Psoas muscle (tissue), 8 donors: ENCODE measurements around the gene ITFG2. TPM values are rescaled to one million over a fixed set of nuclear protein-coding genes. Genes with fewer than 3 reads are reported as not detected.

ENCODE experiments used
- ATAC-seq, 4 donors: fragments of 200-7000 bp; cut with Tn5 transposase; one replicate each; pipeline ENCODE4 v1.9.1; 2020; ENCODE audit warnings: moderate library complexity in 3 of 4, mild to moderate bottlenecking in 2 of 4
- DNase-seq, 2 donors: peaks; one replicate each; pipeline ENCODE4 v3.0.0-alpha.2; 2020
- H3K27ac ChIP-seq: fragments of 200-600 bp; one replicate; pipeline ENCODE4 v1.8.0; 2022
- H3K27me3 ChIP-seq, 3 donors: fragments of 200-600 bp in 1 of 3; one replicate each; pipeline versions ENCODE4 v1.6.1 to v1.8.0; 2013 to 2022; ENCODE audit warnings: low read length in 2 of 3, mild to moderate bottlenecking in 2 of 3, moderate library complexity in 1 of 3; ENCODE audit not compliant: insufficient read depth in 3 of 3
- H3K36me3 ChIP-seq, 2 donors: fragments of 200-600 bp in 1 of 2; one replicate each; pipeline versions ENCODE4 v1.6.1 to v1.8.0; 2013 to 2022; ENCODE audit warnings: low read depth in 1 of 2, mild to moderate bottlenecking in 1 of 2, moderate library complexity in 1 of 2; ENCODE audit not compliant: insufficient read depth in 1 of 2
- H3K4me1 ChIP-seq: fragments of 200-600 bp; one replicate; pipeline ENCODE4 v1.8.0; 2022
- H3K4me3 ChIP-seq: fragments of 200-600 bp; one replicate; pipeline ENCODE4 v1.8.0; 2022; ENCODE audit warnings: mild to moderate bottlenecking
- H3K9me3 ChIP-seq: fragments of 200-600 bp; one replicate; pipeline ENCODE4 v1.8.0; 2022
- WGBS, 3 donors: extraction: QIAGEN DNeasy Blood & Tissue Kit; methylation state at CpG; one replicate each; pipeline versions ENCODE4 v1.1.6 to v1.1.7; 2013; 5-methylcytosine and 5-hydroxymethylcytosine counted together
- intact Hi-C, 2 donors: fragments of 100-400 bp; cut with DNase I; formaldehyde crosslinking; loops; one replicate each; pipeline versions ENCODE4 v1.11.0 to v1.14.2; 2022
- polyA plus RNA-seq, 3 donors: library from polyadenylated mRNA; stranded (reverse); fragments of 200-250 nt; gene quantifications; one replicate each; pipeline ENCODE4 v1.2.3, GENCODE V29; 2013
- total RNA-seq, 4 donors: library from RNA; stranded (reverse); fragmentation: NEBNext Ultra II Directional in 2 of 4; extraction: Animal tissue kit (Norgen Biotek cat#: 25700) in 2 of 4; gene quantifications; one replicate each; pipeline versions ENCODE4 v1.2.1 to v1.2.4, GENCODE V29; 2021 to 2023
- TF ChIP-seq, protein P1 (sequence below): fragments of 200-600 bp; IDR thresholded peaks from one replicate; pipeline ENCODE4 v1.8.0; 2022; ENCODE audit warnings: antibody characterized with exemption
- donor health status: healthy with polysubstance abuse.
- donor health status: DM: no; HTN: no; CAD: no; lungs with moderate emphysema.
- donor health status: Bipolar disorder and iron deficiency.
- donor health status: healthy.
- donor health status: DM: yes; HTN: yes; CAD: no.
- donor health status: DM: no; HTN: no; CAD: no.
- donor health status: DM: no; HTN: no; CAD: no.
- donor health status: DM: yes; HTN: yes; CAD: no.

The ITFG2 gene
- total and polyA plus RNA-seq, 7 donors: 5.1 to 12.8 (median 8.8) TPM

DNA sequence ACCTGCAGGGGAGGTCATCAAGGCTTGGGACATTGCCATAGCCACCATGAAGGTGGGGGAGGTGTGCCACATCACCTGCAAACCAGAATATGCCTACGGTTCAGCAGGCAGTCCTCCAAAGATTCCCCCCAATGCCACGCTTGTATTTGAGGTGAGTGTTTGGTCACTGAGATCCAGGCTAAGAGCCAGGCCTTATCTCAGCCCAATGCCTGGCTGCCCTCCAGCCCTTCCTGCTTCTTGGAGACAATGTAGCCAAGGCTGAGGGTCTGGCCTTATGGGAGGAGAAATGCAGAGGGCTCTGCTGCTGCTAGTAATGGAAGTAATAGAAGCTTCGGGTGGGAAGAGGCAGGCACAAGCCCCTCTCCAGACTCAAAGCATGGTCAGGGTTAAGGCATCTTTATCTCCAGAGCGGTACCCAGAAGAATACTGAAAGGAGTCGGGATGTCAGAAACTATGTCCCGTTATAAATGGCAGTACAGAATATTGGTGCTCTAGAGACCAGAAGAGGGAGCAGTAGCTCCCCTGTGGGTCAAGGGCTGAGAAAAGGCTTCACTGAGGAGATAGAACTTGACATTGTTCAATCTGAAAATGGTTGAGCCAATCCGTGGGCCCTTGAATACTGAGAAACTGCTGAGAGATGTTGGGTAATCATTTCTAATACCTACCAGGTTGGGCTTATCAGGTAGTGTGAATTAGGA lies 14.6 kb upstream of the ITFG2 start:
- DNase-seq: no peak
- WGBS, 3 donors: 60 to 73% (median 65%) methylated on average over 7 of the region's 7 CpGs
- ATAC-seq: no peak
- Histone ChIP-seq H3K4me3 (no peak overlapping the region), H3K4me1 (peaks cover 16% of the 10 kb centered on the region), H3K36me3 (peaks cover 17 to 65% of the 10 kb centered on the region in 2 donors), H3K27ac (no peak overlapping the region), H3K27me3 (no peaks in the 10 kb centered on the region), H3K9me3 (no peaks in the 10 kb centered on the region)
- intact Hi-C loops: no loop called here
- TF ChIP-seq, protein P1, sequence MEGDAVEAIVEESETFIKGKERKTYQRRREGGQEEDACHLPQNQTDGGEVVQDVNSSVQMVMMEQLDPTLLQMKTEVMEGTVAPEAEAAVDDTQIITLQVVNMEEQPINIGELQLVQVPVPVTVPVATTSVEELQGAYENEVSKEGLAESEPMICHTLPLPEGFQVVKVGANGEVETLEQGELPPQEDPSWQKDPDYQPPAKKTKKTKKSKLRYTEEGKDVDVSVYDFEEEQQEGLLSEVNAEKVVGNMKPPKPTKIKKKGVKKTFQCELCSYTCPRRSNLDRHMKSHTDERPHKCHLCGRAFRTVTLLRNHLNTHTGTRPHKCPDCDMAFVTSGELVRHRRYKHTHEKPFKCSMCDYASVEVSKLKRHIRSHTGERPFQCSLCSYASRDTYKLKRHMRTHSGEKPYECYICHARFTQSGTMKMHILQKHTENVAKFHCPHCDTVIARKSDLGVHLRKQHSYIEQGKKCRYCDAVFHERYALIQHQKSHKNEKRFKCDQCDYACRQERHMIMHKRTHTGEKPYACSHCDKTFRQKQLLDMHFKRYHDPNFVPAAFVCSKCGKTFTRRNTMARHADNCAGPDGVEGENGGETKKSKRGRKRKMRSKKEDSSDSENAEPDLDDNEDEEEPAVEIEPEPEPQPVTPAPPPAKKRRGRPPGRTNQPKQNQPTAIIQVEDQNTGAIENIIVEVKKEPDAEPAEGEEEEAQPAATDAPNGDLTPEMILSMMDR: no peak

DNA sequence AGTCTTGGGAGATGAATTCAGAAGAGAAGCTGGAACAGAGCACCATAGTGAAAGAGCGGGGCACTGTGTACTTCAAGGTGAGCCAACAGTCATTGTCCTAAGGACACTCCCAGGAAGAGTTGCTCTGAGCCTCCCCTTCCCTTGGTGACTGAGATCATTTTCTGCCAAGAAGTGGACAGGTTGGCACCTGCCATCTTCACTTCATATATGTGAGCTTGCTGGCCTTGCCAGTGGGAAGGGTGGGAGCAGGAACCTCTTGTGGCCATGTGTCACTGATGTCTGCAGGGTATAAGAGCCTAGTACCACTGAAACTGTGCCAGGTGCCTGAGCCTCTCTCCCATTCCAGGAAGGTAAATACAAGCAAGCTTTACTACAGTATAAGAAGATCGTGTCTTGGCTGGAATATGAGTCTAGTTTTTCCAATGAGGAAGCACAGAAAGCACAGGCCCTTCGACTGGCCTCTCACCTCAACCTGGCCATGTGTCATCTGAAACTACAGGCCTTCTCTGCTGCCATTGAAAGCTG lies 12.4 kb upstream of the ITFG2 start:
- DNase-seq (no peak), ATAC-seq (no peak)
- TF ChIP-seq, protein P1: no peak
- no peaks in the 10 kb centered on the region for H3K9me3 ChIP-seq
- intact Hi-C loops: no loop called here
- no peak overlapping the region for H3K27ac ChIP-seq
- H3K4me1 ChIP-seq: peaks cover 16% of the 10 kb centered on the region
- H3K36me3 ChIP-seq: peaks cover 30 to 87% of the 10 kb centered on the region in 2 donors
- H3K27me3 ChIP-seq: no peaks in the 10 kb centered on the region
- WGBS, 3 donors: 68 to 87% (median 84%) methylated on average over 3 of the region's 3 CpGs
- no peak overlapping the region for H3K4me3 ChIP-seq

DNA sequence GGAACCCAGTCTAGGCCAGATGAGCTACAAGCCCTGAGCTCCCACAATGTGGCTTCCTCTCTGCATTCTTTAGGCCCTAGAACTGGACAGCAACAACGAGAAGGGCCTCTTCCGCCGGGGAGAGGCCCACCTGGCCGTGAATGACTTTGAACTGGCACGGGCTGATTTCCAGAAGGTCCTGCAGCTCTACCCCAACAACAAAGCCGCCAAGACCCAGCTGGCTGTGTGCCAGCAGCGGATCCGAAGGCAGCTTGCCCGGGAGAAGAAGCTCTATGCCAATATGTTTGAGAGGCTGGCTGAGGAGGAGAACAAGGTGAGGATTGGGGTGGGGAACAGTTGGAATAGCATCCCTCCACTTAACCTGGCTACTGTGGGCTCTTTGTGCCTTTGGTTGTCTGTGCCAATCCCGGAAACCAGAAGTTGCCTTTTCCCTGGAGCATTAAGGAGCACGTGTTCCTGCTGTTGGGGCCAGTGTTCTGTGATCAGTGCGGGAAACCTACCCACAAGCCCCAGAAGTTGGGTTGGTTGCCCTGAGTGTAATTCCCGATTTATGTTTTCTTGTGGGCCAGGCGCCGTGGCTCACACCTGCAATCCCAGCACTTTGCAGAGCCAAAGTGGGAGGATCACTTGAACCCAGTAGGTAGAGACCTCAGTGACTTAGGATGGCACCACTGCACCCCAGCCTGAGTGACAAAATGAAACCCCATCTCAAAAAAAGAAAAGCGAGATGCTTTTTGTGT lies 11.3 kb upstream of the ITFG2 start:
- peaks cover 30 to 99% of the 10 kb centered on the region in 2 donors for H3K36me3 ChIP-seq
- 43 to 56% (median 52%) methylated on average over 16 of the region's 16 CpGs for WGBS, 3 donors
- TF ChIP-seq, protein P1: no peak
- no peak overlapping the region for H3K27ac ChIP-seq
- peaks cover 14% of the 10 kb centered on the region for H3K4me1 ChIP-seq
- ATAC-seq (no peak), DNase-seq (no peak)
- no peak overlapping the region for H3K4me3 ChIP-seq
- no peaks in the 10 kb centered on the region for H3K27me3 ChIP-seq
- intact Hi-C loops: no loop called here
- H3K9me3 ChIP-seq: no peaks in the 10 kb centered on the region

DNA sequence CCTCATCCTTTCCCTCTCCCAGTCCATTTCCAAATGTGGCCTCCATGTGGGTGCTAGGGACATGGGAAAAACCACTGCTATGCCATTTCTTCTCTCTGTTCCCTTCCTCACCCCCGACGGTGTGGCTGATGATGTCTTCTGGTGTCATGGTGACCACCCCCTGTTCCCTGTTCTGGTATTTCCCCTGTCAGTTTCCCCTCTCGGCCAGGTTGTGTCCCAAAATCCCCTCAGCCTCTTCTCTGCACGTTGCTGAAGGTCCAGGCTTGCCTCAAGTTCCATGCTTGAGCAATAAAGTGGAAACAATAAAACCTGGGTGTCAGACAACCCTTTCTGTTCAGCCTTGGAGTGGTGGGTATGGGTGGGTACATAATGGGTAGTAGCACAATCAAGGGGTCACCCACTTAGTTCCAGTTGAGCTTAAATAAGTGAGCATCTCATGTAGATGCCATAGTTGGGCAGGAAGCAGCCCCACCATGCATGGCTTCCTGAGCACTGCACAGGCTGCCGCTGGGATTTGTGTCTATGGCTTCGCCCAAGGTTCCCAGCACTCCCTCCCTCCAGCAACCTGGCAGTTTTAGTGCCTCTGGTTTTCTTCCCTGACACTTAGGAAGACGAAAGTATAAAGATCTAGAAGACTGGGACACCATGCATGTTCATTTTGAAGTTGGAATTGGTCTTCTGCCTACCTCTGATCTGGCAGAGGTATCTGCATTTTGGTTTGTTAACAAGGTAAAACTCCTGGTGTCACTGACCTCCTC lies 8.7 kb upstream of the ITFG2 start:
- no peak for ATAC-seq

More for the DNA sequence above, 8.7 kb upstream of the ITFG2 start:
- intact Hi-C loops: no loop called here
- H3K4me3 ChIP-seq: no peak overlapping the region
- DNase-seq: no peak
- 76 to 85% (median 78%) methylated on average over 7 of the region's 7 CpGs for WGBS, 3 donors
- H3K9me3 ChIP-seq: no peaks in the 10 kb centered on the region
- H3K4me1 ChIP-seq: peaks cover 4% of the 10 kb centered on the region
- peaks cover 24 to 91% of the 10 kb centered on the region in 2 donors for H3K36me3 ChIP-seq
- no peaks in the 10 kb centered on the region for H3K27me3 ChIP-seq
- TF ChIP-seq, protein P1: no peak
- H3K27ac ChIP-seq: no peak overlapping the region
